Measurements from ENCODE around the gene C11orf65.

Gene C11orf65, protein sequence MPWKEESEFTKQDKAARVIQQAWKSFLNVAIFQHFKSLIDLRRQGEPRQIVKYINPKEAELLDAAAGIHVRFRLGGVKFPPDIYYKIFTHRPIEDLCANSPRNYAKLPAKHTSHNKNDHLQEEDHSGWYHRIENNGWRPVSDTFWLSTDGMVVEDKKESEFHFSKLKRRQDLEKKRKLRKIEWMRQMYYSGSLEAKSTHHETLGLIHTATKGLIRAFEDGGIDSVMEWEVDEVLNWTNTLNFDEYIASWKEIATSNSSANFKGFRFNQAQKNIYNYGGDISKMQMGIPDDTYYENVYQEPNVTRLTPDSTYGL

DNA sequence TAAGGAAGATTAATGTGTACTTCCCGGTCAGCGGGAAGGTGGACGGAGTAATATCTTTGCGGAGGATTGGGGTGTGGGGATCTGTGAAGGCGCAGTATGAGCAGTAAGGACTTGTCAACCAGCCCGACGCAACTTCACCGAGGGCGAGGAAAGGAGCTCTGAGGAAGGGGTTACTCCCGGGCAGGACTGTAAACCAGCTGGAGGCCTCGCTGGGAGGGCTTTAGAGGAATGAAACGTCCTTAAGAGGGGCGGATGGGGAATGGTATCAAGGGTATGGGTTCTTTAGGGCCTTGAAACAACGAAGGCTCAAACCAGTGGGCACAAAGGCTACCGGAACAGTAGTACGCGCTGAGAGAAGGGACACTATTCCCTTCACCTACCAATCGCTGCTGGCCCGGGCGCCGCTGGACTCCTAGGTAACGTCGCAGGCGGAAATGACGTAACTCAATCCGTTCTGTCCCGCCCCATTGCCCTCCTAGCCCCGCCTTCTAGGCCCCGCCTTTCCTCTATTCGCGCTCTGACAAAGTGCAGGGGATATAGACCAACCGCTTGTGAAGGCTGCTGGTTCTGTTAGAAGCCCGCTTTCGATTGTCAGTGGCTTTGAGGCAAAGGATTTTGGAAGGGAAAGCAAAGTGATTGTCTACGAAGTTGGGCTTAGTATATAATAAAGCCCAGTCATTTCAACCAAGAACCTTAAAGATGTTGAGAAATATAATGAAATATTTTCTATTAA is at the start of gene C11orf65:
Gene C11orf65, minus strand, starts transcription at position 439 of the 733 bp plus-strand sequence. CDS start 5,970 bp downstream, outside the sequence.
- Mint-ChIP-seq H3K27ac (peak within 1 kb of the TSS; percentile 97), H3K9me3 (no peaks in the 10 kb centered on the region), H3K27me3 (no peaks in the 10 kb centered on the region), H3K4me1 (peaks cover 16% of the 10 kb centered on the region), H3K36me3 (peaks cover 3% of the 10 kb centered on the region), H3K4me3 (peak within 1 kb of the TSS; percentile 99)

DNA sequence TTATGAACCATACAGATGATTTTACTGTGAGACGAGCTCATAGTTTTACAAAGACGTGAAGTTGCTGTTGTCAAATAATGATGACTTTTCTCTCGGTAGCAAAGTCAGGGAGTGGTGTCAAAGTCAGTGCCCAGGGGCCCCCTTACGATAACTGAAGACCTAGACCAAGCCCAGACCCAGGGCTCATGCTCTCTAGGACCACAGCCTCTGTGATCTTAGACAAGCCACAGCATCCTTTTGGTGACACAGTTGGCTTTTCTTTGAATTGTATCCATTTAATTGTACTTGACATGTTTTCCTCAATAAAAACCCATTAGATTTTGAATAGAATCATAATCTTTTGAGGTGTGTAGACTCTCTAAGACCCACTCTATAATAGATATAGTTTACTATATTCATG is 48.8 kb upstream of the C11orf65 start:
- Mint-ChIP-seq H3K9me3 (no peaks in the 10 kb centered on the region), H3K27ac (no peak overlapping the region), H3K27me3 (no peaks in the 10 kb centered on the region), H3K4me1 (no peaks in the 10 kb centered on the region), H3K4me3 (no peak overlapping the region), H3K36me3 (peaks cover 21% of the 10 kb centered on the region)

- no peaks in the 10 kb centered on the region for H3K4me1 Mint-ChIP-seq
- no peak overlapping the region for H3K4me3 Mint-ChIP-seq
- no peak overlapping the region for H3K27ac Mint-ChIP-seq
- no peaks in the 10 kb centered on the region for H3K27me3 Mint-ChIP-seq
- peaks cover 20% of the 10 kb centered on the region for H3K36me3 Mint-ChIP-seq
- no peaks in the 10 kb centered on the region for H3K9me3 Mint-ChIP-seq
These were observed 45.4 kb upstream of the C11orf65 start for GRCh38 chr11:108512708-108513107.

- Mint-ChIP-seq H3K27me3 (no peaks in the 10 kb centered on the region), H3K4me3 (no peak overlapping the region), H3K27ac (no peak overlapping the region), H3K9me3 (no peaks in the 10 kb centered on the region), H3K36me3 (peaks cover 20% of the 10 kb centered on the region), H3K4me1 (no peaks in the 10 kb centered on the region)
These were observed 44.6 kb upstream of the C11orf65 start for GRCh38 chr11:108511851-108512474.

DNA sequence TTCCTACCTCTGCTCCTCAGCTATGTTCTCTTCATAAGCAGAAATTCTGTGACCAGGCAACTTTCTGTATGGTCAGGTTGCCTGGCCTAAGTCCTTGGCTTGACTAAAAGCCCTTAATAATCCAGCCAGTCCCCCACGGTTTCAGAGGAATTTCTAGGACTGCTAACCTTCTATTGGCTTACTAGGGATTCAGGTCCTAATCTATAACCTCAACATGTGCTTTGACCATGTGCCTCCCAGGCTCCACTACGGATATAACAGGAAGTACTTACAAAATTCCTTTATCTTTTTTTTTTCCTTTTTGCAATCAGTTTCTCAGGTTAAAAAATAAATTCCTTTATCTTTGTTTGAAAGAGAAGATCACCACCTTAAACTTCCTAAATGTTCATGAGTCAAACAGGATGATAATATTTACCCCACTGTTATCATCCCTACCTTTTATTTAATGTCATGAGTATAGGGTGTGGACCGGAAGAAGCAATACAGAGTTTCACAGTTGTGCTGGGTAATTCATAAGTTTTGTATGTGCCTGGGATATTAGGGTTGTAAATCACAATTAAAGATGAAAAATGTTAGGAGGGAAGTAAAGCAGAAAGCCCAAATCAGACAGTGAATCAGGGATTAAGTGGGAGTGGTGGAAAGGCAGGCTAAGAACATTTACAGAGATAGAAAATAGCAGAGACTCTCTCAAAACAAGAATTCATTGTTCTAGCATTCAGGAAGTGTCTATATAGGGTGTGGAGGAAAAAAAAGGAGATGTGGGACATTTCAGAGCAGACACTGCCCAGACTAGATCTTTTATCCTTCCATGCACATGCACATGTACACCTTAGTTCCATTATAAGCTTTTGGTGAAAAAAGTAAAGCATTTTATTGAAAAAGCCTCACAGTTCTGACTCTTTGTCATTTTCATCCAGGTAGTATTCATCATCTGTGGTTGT is 41.6 kb upstream of the C11orf65 start:
- H3K27me3 Mint-ChIP-seq: no peaks in the 10 kb centered on the region
- H3K4me3 Mint-ChIP-seq: no peak overlapping the region
- H3K9me3 Mint-ChIP-seq: no peaks in the 10 kb centered on the region
- no peaks in the 10 kb centered on the region for H3K4me1 Mint-ChIP-seq
- no peak overlapping the region for H3K27ac Mint-ChIP-seq
- peaks cover 12% of the 10 kb centered on the region for H3K36me3 Mint-ChIP-seq

DNA sequence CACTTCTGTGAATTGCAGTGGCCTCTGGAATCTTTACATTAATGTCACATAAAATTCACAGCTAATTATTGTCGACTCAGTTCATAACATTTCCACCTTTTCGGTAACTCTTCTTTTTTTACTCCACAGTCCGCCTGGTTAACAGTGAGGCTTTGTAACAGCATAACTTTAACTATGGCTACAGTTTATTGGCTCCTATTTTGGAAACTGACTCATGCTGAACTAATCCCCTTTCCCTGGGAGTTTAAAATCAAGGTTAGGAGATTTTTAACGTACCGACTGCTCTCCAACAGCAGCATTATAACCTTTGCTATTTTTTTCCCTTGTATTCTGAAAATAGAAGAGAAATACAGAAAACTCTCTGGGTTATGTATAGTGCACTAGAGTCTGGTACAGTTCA is 34.1 kb upstream of the C11orf65 start:
- Mint-ChIP-seq H3K27ac (no peak overlapping the region), H3K27me3 (no peaks in the 10 kb centered on the region), H3K4me1 (peaks cover 17% of the 10 kb centered on the region), H3K9me3 (no peaks in the 10 kb centered on the region), H3K36me3 (no peaks in the 10 kb centered on the region), H3K4me3 (no peak overlapping the region)

GRCh38 chr11:108500721-108501120 is 33.4 kb upstream of the C11orf65 start:
- H3K9me3 Mint-ChIP-seq: no peaks in the 10 kb centered on the region
- H3K27ac Mint-ChIP-seq: no peak overlapping the region
- no peak overlapping the region for H3K4me3 Mint-ChIP-seq
- H3K4me1 Mint-ChIP-seq: peaks cover 22% of the 10 kb centered on the region
- no peaks in the 10 kb centered on the region for H3K27me3 Mint-ChIP-seq
- no peaks in the 10 kb centered on the region for H3K36me3 Mint-ChIP-seq

GRCh38 chr11:108500169-108500568 is 32.8 kb upstream of the C11orf65 start:
- no peak overlapping the region for H3K27ac Mint-ChIP-seq

DNA sequence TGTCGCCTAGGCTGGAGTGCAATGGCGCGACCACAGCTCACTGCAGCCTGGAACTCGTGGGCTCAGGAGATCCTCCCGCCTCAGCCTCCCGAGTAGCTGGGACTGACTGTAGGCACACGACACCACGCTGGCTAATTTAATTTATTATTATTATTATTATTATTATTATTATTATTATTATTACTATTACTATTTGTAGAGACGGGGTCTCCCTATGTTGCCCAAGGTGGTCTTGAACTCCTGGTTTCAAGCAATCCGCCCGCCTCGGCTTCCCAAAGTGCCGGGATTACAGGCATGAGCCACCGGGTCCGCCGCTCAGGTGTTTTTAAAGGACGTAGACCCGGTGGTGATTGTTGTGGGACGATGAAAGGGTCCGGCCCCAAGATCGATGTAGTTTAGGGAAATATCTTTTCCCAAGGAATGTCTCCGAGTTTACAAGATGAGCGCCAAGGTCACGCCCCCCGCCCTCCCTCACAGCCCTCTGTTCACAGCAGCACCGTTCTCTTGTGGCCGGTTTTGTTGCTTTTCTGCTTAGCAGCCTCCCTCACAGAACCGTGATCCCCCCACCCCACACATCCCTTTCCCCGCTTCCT is 31.6 kb upstream of the C11orf65 start:
- Mint-ChIP-seq H3K36me3 (no peaks in the 10 kb centered on the region), H3K27me3 (no peaks in the 10 kb centered on the region), H3K9me3 (no peaks in the 10 kb centered on the region), H3K4me1 (peaks cover 33% of the 10 kb centered on the region), H3K27ac (peak overlapping the region; percentile 92), H3K4me3 (peak overlapping the region; percentile 89)

More at GRCh38 chr11:108500169-108500568, 32.8 kb upstream of the C11orf65 start:
- Mint-ChIP-seq H3K9me3 (no peaks in the 10 kb centered on the region), H3K36me3 (no peaks in the 10 kb centered on the region), H3K4me3 (peak overlapping the region; percentile 11), H3K4me1 (peaks cover 22% of the 10 kb centered on the region), H3K27me3 (no peaks in the 10 kb centered on the region)

DNA sequence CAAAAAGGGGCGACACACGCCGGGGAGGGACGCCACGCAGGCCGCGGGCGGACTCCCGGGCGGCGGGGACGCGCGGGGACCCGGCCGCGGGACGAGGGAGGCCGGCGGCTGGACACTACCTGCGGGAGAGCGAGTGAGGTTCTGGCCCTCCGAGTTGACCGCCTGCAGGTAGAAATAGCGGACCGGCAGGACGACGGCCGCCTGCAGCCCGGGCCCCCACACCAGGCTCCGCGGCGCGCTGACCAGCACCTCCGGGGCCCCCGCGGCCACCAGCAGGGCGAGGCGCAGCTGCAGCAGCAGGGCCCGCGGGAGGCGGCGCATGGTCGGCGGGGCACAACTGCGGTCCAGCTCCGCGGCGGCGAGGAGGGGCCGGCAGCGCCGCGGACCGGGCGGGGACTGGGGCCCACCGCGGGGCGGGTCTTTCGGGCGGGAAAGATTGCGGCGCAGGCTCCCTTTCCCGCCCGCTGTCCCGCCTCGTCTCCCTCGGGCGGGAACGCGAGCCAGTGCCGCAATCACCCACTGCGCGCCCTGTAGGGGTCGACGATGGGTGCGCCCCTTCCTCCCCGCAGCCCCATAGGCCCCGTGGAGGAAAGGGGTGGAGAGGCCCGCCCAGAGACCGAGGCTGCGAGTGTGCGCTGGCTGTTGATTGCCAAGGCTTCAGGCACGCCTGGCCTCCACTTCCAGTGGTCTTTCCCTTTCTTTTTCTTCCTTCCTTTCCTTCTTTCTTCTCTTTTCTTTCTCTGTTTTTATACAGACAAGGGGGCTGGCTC is 30.9 kb upstream of the C11orf65 start, which contains the start of gene POGLUT3:
Gene POGLUT3, minus strand, starts transcription at position 339 of the 770 bp plus-strand sequence. Its CDS starts 18 bp downstream, at position 321.
- Mint-ChIP-seq H3K27ac (peak within 1 kb of the TSS; percentile 95), H3K4me1 (peaks cover 33% of the 10 kb centered on the region), H3K36me3 (no peaks in the 10 kb centered on the region), H3K27me3 (no peaks in the 10 kb centered on the region), H3K9me3 (no peaks in the 10 kb centered on the region), H3K4me3 (peak within 1 kb of the TSS; percentile 92)

DNA sequence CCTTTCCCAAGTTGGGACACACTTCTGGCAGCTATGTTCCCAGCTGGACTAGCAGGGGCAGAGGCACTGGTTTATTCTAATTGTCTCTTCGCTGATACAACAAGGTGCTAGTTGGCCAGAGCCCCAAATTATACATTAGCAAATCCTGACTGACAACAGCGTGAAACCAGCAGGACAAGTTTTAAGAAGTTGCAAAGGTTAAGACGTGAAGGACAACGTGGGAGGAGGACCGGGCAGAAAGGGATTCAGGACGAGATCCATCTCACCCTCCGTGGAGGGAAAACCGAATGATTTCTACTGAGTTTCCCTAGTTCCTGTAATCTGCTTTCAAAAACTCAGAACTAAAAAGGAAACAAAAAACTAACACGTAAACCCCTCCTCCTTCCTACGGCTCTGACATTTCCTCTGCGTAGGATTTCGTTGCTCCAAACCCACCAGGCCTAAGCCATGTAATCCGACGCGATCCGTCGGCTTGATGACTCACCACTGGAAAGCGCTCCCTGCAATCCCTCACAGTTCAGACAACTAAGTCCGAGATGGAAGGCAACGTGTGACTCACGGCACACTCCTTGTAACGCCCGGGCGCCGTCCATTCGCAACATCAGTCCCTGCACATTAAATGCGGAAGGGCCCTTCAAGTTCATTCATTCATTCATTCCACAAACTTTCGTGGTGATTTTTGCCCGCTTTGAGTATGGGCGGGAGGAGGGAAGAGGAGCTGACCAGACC is 30.2 kb upstream of the C11orf65 start:
- Mint-ChIP-seq H3K27me3 (no peaks in the 10 kb centered on the region), H3K9me3 (no peaks in the 10 kb centered on the region), H3K4me1 (peaks cover 33% of the 10 kb centered on the region), H3K4me3 (peak overlapping the region; percentile 92), H3K27ac (peak overlapping the region; percentile 95), H3K36me3 (no peaks in the 10 kb centered on the region)

GRCh38 chr11:108496643-108497256 is 29.4 kb upstream of the C11orf65 start:
- no peaks in the 10 kb centered on the region for H3K36me3 Mint-ChIP-seq
- peak overlapping the region; percentile 95 for H3K27ac Mint-ChIP-seq
- H3K9me3 Mint-ChIP-seq: no peaks in the 10 kb centered on the region
- no peaks in the 10 kb centered on the region for H3K27me3 Mint-ChIP-seq
- peaks cover 33% of the 10 kb centered on the region for H3K4me1 Mint-ChIP-seq
- peak overlapping the region; percentile 1 for H3K4me3 Mint-ChIP-seq

DNA sequence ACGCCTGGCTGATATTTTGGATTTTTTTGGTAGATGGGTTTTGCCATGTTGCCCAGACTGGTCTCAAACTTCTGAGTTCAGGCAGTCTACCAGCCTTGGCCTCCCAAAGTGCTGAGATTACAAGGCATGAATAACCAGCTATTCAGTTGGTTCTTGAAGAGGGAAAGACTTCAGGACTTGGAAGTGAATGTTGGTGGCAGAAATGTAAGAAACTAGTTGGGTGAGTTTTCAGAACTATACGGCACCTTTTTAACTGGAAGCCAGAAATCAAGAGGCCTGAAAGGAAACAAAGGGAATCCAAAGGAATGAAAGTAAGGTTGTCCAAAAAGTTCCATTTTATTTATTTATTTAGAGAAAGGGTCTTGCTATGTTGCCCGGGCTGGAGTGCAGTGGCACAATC is 28.0 kb upstream of the C11orf65 start:
- Mint-ChIP-seq H3K27me3 (no peaks in the 10 kb centered on the region), H3K4me1 (peaks cover 33% of the 10 kb centered on the region), H3K9me3 (no peaks in the 10 kb centered on the region), H3K4me3 (no peak overlapping the region), H3K27ac (no peak overlapping the region), H3K36me3 (peaks cover 3% of the 10 kb centered on the region)
